Measurements from ENCODE around the gene BBS4.

DNA sequence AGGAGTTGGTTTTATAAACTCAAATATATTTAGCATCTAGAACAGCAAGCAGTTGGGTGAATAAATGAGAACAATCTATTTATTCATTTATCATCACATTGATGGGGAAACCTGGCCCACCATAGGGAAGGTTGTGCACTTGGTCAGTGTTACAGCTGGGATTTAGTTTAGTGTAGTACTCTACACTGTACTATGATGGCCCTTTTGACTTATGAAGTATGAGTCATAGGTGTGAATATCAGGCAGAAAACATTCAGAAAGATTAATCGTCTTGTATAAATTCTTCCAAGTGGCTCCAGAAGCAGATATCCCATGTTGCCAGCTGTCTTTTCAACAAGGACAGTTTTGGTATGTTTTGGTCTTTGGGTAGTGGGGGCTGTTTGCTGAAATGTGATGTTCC is 38.0 kb downstream of the BBS4 start:
- no peak for TF ChIP-seq EZH2 (IDR thresholded peaks at IDR 0.05; ENCODE audit: borderline replicate concordance, low read length)
- TF ChIP-seq, protein P1, sequence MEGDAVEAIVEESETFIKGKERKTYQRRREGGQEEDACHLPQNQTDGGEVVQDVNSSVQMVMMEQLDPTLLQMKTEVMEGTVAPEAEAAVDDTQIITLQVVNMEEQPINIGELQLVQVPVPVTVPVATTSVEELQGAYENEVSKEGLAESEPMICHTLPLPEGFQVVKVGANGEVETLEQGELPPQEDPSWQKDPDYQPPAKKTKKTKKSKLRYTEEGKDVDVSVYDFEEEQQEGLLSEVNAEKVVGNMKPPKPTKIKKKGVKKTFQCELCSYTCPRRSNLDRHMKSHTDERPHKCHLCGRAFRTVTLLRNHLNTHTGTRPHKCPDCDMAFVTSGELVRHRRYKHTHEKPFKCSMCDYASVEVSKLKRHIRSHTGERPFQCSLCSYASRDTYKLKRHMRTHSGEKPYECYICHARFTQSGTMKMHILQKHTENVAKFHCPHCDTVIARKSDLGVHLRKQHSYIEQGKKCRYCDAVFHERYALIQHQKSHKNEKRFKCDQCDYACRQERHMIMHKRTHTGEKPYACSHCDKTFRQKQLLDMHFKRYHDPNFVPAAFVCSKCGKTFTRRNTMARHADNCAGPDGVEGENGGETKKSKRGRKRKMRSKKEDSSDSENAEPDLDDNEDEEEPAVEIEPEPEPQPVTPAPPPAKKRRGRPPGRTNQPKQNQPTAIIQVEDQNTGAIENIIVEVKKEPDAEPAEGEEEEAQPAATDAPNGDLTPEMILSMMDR (conservative IDR thresholded peaks at IDR 0.05 in 1 of 2, IDR thresholded peaks at IDR 0.05 in 1 of 2; ENCODE audit: extremely low read depth in 1 of 2, insufficient read depth in 1 of 2, low read depth in 1 of 2, low read length in 2 of 2), result no peak

Measured in mammary epithelial cell (primary cell).